GOT3 (cell line): ENCODE results near the gene PARVB.

Experiments used
- DNase-seq: peaks from one replicate; lab custom pipeline; 2025; ENCODE audit warnings: mixed read lengths; lab: John Stamatoyannopoulos, UW

Gene PARVB

GRCh38 chr22:44028091-44028490 is 4.0 kb downstream of the PARVB start:
- DNase-seq = no peak

GRCh38 chr22:44029069-44029468 is 5.0 kb downstream of the PARVB start:
- DNase-seq = no peak

DNA sequence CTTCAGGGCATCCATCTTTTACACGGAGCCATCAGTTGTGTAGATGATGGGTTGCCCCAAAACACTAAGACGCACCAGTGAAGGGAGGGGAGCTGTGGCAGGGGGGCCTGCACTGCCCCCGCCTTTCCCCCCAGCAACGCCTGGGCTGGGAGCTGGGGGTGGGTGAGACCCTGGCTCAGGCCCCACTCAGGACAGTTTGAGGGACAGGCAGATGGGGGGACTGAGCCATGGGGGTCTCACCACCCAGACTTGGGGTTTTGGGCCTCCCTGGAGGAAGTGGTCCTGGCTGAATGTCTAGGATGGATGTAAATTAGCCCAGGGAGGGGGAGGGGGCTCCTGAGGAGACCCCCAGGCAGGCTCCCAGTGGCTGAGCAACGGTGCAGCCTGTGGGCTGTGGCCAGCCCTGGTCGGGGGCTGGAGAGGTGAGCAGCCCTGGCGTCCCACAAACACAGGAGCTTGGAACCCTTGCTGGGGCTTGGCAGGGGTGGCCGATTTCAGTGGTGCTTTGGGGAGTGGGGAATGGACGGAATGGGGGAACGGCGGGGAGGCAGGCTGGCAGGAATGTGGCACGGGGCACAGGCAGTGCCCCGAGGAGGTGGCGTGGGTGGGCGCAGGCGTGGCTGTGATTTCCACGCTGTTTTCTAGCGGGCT is 6.1 kb downstream of the PARVB start:
- DNase-seq = no peak

GRCh38 chr22:44030702-44031082 is 6.6 kb downstream of the PARVB start:
- DNase-seq = no peak

DNA sequence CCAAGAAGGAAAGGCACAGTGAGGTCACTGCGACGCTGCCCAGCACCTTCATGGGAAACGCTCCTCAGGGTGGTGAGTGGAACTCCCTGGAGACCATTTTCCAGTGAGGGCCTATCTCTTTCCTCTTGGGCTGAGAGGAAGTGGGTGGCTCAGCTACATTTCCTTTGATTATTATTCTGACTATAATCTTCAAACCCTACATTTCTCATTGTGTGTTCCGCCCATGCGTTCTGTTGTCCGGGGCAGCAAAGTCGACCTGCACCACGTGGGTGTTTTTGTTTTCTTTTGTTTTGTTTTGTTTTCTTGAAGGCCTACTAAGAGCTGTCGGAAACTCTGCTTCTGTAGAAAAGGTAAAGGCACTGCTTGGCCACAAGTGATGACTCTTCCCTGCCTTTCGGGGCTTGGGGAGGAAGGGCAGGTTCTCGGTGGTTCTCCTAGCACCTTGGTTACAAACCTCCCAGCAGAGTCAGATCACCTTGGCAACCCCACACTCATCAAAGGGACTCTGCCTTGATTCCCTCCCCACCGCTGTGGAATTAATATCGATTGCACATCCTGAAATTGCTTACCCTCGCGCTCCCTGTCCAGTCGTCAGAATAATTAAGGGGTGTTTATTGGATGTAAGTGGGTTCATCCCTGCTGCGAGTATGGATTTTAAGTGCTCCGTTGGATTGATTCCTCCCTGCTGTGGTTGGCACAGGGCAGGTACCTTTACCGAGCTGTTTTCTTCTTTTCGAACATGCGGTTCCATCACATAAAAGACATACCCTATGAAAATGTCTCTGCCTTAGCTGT is 7.3 kb downstream of the PARVB start:
- DNase-seq = no peak

- DNase-seq = no peak
Observed at GRCh38 chr22:44032126-44032730, 8.1 kb downstream of the PARVB start.

DNA sequence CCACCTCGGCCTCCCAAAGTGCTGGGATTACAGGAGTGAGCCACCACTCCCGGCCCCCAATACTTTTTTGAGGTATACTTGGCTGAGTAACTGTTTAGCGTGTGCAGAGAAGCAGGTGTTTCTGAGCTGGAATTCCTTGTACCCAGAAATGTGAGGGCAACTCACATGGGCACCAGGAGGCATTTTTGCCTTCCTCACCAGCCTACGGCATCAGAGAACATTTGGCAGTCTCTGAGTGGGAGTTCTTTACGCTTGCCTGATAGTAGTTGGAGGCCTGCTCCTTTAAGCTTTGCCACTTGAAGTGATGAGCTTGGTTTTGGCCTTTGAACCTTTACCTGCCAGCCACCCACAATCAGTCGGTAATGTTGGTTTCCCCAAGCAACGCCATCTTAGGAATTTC is 9.2 kb downstream of the PARVB start:
- DNase-seq = no peak

- no peak for DNase-seq
Observed at GRCh38 chr22:44033694-44034093, 9.6 kb downstream of the PARVB start.

GRCh38 chr22:44037519-44038375 is 13.6 kb downstream of the PARVB start:
- DNase-seq = no peak

DNA sequence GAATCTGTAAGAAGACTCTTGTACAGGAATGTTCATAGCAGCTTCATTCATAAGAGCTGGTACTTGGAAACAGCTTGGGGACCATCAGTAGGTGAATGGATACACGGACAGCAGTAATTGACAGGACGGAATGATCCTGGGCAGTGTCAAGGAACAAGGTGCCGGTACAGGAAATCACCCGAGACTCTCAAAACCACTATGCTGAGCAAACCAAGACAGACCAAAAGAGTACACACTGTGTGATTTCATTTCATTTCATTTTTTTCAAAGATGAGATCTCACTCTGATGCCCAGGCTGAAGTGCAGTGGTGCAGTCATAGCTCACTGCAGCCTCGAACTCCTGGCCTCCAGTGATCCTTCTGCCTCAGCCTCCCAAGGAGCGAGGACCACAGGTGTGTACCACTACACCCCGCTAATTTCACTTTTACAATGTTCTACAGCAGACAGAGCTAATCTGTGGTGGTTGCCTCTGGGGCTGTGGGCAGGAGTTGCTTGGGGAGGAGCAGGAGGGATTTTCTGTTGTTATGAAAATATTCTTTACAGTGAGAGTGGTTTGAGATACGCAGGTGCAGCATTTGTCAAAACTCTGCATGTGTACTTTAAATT is 15.6 kb downstream of the PARVB start:
- DNase-seq = no peak

DNA sequence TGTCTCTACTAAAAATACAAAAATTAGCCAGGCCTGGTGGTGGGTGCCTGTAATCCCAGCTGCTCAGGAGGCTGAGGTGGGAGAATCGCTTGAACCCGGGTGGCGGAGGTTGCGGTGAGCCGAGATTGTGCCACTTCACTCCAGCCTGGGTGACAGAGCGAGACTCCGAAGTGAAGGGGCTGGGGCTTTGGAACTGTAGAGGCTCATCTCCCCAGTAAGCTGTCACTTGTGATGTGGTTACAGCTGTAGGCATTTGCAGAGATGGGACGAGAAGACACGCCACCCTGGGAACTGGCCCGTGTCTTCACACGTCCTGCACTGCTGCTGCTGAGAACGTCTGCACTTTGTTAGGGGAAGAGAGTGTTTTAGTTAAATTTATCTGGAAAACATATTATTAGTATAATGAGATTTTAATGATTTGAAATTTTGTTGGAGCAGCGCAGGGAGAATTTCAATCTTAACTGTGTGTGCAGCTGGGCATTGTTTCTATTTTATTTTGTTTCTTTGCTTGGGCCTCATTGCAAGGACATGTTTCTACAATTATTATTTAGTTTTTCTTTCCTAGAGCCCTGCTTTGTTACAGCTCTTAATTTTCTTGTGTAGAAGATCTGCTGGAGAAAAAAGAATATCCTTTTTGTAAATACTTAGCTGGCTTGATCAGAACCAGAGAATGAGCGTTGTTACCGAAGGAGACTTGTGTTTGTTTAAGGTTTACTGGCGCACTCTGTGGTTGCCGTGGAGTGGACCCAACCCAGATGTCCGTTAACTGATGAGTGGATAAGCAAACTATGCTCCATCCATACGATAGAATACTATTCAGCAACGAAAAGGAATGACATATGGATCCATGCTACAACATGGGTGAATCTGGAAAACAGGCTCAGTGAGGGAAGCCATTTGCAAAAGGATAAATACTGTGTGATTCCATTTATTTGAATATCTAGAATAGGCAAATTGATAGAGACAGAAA is 18.4 kb downstream of the PARVB start:
- no peak for DNase-seq

DNA sequence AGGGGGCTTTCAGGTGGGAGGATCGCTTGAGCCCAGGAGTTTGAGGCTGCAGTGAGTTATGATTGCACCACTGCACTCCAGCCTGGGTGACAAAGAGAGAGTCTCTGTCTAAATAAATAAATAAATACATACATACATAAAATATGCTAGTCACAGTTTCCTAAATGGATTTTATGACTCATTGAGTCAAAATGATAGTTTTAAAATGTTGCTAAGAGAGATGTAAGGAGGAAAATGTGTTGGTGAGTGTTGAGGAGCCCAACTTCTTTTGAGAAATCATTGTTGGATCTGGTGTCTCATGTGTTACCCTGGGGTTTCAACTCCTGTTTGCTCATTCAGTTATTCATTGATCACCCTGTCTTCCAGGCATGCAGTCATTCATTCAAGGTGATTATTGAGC is 21.0 kb downstream of the PARVB start:
- no peak for DNase-seq

DNA sequence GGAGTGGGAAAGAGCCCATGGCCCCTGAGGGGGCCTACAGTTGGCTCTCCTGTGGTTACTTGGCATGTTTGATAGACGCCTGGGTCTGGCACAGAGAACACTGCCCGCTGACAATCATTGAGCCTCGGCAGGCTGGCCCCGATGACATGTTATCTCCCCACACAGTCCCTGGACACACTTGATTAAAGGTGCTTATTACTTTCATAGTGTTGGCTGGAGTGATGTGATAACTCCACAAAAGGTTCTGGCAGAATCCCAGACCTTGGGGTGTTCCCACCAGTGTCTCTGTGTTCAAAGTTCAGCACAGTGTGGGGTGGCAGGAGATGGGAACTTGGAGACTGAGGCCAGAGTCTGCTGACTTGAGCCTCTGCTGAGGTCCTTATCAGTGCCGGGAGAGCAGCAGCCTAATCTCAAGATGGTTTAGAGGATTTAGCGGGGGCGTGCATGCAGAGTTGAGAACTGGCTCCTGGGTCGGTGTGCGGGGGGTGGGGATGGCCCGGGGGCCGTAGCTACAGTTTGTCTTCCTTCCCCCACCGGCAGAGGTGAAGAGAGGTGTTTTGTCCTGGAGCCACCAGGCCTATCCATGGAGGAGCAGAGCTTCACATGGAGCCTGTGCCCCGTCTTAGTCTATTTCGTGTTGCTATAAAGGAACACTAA is 22.5 kb downstream of the PARVB start:
- DNase-seq = no peak

- DNase-seq = no peak
Observed at GRCh38 chr22:44047891-44048301, 23.8 kb downstream of the PARVB start.

- no peak for DNase-seq
Observed at GRCh38 chr22:44049486-44050231, 25.6 kb downstream of the PARVB start.

- no peak for DNase-seq
Observed at GRCh38 chr22:44050766-44051355, 26.8 kb downstream of the PARVB start.

GRCh38 chr22:44051358-44051757 is 27.3 kb downstream of the PARVB start:
- no peak for DNase-seq

- DNase-seq = no peak
Observed at GRCh38 chr22:44051961-44052360, 27.9 kb downstream of the PARVB start.

DNA sequence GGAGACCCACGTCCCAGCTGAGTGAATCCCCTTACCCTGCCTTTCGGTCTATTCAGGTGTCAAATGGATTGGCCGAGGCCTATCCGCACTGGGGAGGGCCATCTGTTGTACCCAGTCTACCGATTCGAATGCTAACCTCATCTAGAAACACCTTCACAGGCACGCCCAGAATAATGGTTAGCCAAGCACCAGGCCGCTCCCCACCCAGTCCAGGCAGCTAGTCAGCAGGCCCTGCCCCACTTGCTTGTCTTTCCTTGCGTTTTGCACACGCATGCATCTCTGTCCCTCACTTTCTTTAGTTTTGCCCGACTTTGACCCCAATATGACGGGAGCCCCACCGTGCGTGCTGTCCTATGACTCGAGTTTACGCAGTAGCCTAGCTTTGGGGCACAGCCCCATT is 31.7 kb downstream of the PARVB start:
- no peak for DNase-seq
